ENCODE measurements around the gene VSX2. TPM values are rescaled to one million over a fixed set of nuclear protein-coding genes. Genes with fewer than 3 reads are reported as not detected.
"Not testable (repeated sequence)": the region's sequence is repeated elsewhere in the genome, so short reads cannot be mapped to it uniquely, and the experiment has no call there.

VSX2 gene
- total RNA-seq, 1 donor from 2014 or later = not detected

GRCh38 chr14:74258764-74259035 lies 19.5 kb downstream of the VSX2 start:
- intact Hi-C loops (cut with micrococcal nuclease) = loop anchor here (5.0 kb wide), 1 partner anchor 371 kb away; the partner anchor contains the start of gene ZNF410

- intact Hi-C loops (cut with micrococcal nuclease) = loop anchor here (5.0 kb wide), 1 partner anchor 372 kb away; the partner anchor contains the start of gene ZNF410
Measured at GRCh38 chr14:74259513-74259912, 20.3 kb downstream of the VSX2 start.

- intact Hi-C loops (cut with micrococcal nuclease) = no loop called here
Measured at GRCh38 chr14:74260525-74261233, 21.4 kb downstream of the VSX2 start.

DNA sequence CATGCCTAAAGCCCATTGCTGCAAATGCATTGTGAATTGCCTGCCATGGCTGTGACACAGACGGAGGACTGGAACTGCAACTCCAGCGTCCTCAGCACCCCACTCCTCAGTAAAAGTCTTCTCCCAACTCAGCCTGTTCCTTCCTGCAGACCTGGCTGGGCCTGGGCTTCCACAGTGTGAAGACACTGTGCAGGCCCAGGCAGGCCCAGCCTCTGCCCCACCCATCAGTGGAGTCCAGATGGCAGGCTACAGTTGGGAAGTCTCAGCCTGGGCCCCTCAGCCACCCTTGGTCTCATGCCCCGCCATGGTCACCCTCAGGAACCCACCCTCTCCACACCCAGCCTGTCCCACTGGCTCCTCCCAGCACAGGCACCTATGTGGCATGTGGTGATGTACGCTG lies 22.0 kb downstream of the VSX2 start:
- intact Hi-C loops (cut with micrococcal nuclease) = no loop called here

- intact Hi-C loops (cut with micrococcal nuclease) = no loop called here
Measured at GRCh38 chr14:74262076-74262475, 22.8 kb downstream of the VSX2 start.

- intact Hi-C loops (cut with micrococcal nuclease) = no loop called here
Measured at GRCh38 chr14:74263181-74263580, 23.9 kb downstream of the VSX2 start.

GRCh38 chr14:74263921-74264320 lies 24.7 kb downstream of the VSX2 start:
- intact Hi-C loops (cut with micrococcal nuclease) = no loop called here

DNA sequence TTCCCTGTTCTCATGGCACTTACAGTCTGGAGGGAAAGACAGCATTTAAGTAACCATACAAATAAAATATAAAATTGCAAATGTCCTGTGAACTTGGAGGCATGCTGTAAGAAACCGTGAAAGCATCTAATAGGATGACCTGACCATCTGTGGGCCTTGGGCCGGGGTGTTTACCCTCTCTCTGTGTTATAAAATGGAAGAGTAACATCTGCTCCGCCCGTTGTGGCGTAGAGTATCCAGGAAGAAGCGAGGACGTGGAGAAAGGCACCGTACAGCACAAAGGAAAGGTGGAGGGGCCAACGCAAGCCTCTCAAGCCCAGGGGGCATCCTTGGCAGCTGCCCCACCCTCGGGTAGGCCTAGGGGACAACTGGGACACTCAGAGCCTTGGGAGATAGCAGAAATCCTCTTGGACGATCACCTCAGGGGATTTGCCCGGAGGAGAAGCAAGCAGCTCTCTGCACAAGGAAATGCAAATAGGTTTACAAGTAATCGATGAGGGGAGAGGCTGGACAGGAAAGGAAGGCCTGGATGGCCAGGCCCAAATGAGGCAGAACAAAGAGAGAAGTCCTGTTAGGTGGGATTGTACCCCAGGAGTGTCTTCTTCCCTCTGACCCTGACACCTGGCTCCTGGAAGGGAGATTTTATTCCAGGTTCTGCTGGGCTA lies 26.2 kb downstream of the VSX2 start:
- intact Hi-C loops (cut with micrococcal nuclease) = no loop called here

GRCh38 chr14:74267588-74267987 lies 28.3 kb downstream of the VSX2 start:
- intact Hi-C loops (cut with micrococcal nuclease) = no loop called here

GRCh38 chr14:74270382-74271177 lies 31.3 kb downstream of the VSX2 start:
- intact Hi-C loops (cut with micrococcal nuclease) = not testable (repeated sequence)

DNA sequence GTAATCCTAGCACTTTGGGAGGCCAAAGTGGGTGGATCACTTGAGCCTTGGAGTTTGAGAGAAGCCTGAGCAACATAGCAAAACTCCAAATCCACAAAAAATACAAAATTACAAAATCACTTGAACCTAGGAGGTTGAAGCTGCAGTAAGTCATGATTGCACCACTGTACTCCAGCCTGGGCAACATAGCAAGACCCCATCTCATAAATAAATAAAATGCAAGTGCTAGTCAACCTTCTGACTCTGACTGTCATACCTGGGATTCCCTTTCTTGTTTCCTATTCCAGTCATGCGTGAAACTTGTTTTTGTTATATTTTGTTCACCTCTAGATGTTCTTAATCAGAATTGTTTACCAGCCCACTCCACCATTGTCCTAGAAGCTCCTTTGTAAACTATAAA lies 32.1 kb downstream of the VSX2 start:
- intact Hi-C loops (cut with micrococcal nuclease) = no loop called here

GRCh38 chr14:74275241-74275841 lies 36.1 kb downstream of the VSX2 start:
- intact Hi-C loops (cut with micrococcal nuclease) = no loop called here

GRCh38 chr14:74278080-74278479 lies 38.8 kb downstream of the VSX2 start:
- intact Hi-C loops (cut with micrococcal nuclease) = no loop called here

- intact Hi-C loops (cut with micrococcal nuclease) = no loop called here
Measured at GRCh38 chr14:74281069-74281468, 41.8 kb downstream of the VSX2 start.

DNA sequence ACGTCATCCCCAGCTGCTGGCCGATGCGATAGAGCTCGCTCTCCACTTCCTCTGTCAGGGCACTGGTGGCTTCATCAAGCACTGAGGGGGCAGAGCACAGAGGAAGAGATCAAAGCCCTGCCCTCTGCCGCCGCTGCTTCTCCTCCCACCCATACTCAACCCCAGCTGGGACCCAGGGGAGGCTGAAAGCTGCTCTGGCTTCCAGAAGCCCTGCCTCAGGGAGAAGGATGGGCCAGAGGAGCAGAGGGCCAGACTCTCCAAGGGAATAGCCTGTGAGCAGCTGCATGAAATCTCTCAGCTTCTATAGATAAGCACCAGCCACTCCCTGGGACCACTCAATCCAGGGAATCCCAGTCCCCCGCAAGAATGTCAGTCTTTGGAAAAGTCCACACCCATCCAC lies 47.5 kb downstream of the VSX2 start:
- intact Hi-C loops (cut with micrococcal nuclease) = no loop called here

DNA sequence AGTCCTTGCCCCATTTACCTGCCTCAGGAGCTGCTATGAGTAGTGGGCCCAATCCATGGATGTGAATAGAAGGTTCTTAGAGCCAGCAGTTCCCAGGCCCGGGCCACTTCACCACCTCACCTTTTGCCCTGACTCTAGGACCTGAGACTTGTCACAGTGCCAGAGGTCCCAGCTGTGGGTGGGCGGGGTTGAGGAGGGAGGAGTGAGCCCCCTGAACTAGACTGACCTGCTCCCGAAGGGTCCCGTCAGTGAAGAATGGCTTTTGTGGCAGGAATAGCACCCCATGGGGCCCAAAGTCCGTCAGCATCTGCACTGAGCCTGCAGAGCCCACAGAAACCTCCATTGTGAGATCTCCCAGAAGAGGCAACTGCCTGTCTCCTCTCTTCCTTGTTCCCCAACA lies 50.6 kb downstream of the VSX2 start:
- intact Hi-C loops (cut with micrococcal nuclease) = no loop called here

- intact Hi-C loops (cut with micrococcal nuclease) = no loop called here
Measured at GRCh38 chr14:74290415-74290814, 51.2 kb downstream of the VSX2 start.

GRCh38 chr14:74292061-74292460 lies 52.8 kb downstream of the VSX2 start:
- intact Hi-C loops (cut with micrococcal nuclease) = no loop called here

DNA sequence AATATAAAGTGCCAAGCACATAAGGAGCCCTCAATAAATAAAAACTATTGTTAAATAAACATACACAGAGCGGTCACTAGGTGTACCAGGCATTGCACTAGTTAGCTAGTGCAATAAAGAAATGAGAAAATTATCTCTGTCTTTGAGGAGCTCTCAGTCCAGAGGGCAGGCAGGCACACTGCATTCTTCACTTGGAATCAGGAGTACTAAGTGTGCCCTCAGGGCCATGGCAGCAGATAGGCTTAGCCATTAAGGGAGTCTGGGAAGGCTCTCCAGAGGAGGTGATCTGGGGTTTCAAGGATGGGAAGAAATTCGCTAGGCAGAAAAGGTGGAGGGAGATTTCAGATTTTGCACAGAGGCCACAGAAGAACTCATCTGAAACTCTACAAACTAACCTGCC lies 54.4 kb downstream of the VSX2 start:
- intact Hi-C loops (cut with micrococcal nuclease) = no loop called here

DNA sequence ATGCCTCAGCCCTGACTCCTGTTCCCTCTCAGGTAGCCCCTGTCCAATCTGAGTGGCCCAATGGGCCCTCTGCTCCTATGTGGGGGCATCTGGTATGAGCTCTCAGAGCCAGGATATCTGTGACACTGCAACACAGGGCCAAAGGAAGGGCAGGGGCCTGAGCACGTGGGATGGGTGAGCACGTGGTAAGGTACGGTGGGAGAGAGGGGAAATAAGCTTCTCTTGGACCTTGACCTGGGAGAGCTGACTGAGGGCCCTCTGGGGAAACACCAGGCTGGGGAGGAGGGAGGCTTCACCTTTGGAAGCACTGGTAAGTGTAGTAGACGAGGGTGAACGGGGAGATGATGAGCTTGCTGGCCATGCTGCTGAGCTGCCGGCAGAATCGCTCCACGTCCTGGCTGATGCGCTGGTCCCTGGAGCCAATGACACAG lies 56.8 kb downstream of the VSX2 start:
- intact Hi-C loops (cut with micrococcal nuclease) = no loop called here

GRCh38 chr14:74297986-74298385 lies 58.7 kb downstream of the VSX2 start:
- intact Hi-C loops (cut with micrococcal nuclease) = no loop called here

DNA sequence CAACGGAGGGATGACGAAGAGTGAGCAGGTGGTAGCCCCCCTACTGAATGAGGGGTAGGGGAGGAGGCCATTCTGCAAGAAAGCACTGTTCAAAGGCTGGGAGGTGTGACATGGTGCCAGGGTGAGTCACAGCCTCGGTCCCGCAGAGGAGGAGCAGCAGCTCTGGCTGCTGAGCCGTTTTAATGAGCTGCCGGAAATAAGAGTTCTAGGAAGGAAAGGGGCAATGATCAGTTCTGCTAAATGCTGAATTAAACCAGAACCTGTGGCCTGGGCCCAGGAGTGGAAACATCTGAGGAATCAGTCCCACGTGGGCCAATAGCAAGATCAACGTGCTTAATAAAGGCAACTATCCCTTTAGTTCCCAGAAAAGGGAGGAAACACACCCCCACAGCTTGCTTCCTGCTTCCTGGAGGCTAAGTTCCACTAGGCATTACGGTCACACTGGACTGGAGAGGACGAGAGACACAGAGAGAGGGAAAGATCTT lies 59.9 kb downstream of the VSX2 start:
- intact Hi-C loops (cut with micrococcal nuclease) = no loop called here
